ENCODE results near the gene ANXA8.
"Not testable (repeated sequence)": the region's sequence is repeated elsewhere in the genome, so short reads cannot be mapped to it uniquely, and the experiment has no call there.

ANXA8 gene

DNA sequence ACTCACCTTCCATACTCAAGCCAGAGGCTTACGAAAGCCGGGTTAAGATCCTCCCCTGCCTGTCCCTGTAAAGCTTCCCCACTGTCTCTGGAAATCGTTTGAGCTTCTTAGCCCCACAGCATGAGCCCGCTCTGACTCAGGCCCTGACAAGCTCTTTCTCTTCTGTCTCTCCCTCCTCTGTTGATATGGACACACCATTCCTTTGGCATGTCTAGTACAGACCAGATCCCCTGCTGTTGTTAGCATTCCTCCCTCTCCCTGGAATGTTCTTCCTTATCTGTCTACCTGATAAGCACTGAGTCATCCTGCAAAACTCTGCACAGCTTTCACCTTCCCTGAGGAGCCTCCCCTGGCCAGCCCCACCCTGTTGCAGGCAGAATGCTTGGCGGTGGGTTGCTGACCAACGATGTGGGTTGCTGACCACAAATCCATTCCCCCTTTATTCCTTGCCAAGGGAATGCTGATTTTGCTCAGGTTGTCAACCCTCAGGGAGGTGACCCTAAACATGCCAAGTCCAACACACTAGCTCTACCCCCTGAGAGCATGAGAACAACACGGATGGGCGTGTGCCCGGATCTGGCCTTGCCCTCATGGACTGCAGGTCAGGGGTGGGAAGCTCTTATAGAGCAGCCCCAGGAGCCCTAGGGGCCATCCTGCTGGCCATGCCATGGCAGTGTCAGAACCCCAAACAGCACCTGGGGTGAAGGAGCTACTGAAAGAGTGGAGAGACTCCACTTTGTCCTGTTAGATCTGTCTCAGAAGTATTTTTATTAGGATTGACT lies 21.1 kb downstream of the ANXA8 start:
- FAIRE-seq = not testable (repeated sequence)

DNA sequence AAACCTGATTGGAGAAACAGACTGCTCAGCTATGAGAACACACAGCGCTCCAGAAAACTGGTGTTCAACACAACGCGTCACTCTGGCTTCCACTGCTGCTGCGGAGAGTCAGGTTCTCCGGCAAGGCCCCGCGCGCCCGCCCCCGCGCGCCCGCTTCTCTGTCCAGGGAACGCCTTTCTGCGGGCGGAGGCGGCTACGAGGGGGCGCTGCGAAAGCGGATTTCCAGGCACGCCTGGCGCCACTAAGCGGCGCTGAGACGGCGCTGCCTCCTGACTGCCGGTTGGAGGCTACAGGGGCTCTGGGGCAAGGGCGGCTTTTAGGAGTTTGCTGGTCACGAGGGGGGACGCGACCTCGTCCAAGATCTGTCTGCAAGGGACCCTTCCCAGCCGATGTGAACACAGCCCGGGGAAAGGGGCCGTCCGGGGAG lies 22.6 kb downstream of the ANXA8 start:
- not testable (repeated sequence) for FAIRE-seq

DNA sequence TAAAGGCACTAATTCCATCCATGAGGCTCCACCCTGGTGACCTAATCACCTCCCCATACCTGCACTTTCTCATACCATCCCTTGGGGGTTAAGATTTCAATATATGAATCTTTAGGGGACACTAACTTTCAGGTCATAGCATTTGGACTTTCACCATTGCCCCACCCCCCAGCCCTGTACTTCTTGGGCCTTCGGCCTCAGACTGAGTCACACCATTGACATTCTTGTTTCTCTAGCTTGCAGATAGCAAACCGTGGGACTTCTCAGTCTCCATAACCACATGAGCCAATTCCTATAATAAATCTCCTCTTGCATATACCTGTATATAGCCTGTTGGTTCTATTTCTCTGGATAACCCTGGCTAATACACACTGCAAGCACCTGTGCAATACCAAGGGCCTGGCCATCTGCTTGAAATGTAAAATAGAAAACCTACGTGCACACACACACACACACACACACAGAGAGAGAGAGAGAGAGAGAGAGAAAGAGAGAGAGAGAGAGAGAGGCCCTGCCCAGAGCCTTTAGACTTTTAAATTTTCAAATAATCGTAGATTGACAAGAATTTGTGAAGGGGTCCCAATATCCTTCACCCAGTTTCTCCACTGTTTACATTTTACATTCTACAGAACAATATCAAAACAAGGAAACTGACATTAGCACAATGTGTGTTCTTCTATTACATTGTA lies 25.3 kb downstream of the ANXA8 start:
- FAIRE-seq = no peak

DNA sequence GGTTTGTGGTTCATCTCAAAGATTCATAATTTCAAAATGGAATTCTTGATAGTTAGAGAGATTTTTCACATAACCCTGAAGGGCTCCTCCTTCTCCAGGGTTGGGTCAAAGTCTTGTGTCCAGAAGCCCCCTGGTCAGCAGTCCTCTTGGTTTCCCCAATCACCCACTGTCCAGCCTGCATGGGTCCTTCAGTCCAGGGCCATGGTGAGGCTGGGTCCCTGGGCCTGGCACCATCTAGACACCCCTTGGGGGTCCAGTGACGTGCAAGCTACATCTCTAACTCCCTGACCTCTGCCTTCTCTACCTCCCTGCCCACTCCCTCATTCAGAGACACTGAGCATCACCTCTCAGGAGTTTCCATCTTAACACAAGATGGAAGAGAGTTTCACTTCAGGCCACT lies 26.1 kb downstream of the ANXA8 start:
- FAIRE-seq = no peak

DNA sequence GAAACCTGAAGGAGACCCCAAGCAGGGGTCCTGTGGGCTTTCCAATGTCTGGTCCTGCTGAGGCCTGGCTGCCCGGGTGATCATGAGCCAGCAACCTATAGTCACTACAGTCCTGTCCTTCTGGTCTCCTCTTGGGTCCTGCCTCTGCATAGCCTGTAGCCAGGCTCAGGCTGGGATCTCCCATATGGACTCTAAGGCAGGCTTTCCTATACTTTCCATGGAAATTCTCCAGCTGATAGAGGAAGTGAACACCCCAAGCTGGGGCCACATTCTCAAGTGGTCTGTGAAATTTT lies 26.4 kb downstream of the ANXA8 start:
- no peak for FAIRE-seq

DNA sequence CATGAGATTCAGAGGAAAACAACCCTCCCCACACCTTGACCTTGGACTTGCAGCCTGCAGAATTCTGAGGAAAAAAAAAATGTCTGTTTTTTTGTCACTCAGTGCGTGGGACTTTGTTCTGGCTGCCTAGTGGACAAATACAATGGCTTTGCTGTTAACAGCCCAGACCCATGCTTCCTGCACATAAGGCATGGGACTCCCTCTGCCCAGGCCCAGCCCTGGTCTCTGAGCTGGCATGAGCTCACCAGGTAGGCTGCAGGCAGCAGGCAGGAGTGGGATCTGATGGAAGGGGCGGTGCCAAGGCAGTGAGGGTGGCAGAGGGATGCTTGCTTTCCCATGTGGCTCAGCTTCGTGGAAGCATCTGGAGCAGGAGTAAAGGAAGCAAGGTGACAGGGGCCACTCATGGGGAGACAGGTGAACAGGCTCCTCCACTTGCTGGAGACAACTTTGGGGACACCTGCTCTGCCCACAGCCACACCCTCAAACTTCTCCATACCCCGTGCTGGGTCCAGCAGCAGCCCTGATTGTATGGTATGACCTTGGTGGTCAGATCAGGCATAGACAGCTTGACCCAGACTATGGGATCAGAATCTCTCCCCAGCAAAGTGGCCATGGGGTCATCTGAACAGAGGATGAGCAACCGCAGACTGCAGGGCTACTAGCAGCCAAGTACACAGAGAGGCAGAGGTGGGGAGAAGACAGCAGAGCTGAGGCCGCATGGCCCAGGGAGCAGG lies 27.0 kb downstream of the ANXA8 start:
- no peak for FAIRE-seq

DNA sequence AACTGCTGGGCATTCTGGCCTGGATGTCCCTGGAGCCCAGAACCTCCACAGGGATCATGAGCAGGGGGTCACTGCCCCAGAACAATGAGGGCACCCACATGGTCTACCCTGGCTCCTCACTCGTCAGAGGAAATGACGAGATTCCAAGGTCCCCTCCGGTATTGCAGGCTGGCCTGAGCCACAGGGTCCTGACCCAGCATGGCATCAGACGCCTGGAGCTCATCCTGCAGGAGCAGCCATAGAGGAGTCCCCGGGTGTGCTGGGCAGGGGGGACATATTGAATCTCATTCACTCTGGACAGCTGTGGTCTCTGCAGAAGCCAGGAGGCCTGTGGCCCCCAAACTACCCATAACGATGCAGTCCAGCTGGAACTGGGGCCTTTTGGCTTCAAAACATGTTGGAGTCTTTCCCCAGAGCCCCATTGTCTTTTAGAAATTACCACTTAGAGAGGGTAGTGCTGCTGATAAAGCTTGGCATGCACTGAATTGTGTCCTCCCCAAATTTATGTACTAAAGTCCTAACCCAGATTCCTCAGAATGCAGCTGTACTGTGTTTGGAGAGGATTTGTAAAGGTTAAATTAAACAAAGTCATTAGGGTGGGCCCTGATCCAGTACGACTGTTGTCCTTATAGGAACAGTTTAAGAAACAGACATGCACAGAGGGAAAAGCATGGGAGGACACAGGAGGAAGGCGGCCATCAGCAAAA lies 27.7 kb downstream of the ANXA8 start:
- no peak for FAIRE-seq

DNA sequence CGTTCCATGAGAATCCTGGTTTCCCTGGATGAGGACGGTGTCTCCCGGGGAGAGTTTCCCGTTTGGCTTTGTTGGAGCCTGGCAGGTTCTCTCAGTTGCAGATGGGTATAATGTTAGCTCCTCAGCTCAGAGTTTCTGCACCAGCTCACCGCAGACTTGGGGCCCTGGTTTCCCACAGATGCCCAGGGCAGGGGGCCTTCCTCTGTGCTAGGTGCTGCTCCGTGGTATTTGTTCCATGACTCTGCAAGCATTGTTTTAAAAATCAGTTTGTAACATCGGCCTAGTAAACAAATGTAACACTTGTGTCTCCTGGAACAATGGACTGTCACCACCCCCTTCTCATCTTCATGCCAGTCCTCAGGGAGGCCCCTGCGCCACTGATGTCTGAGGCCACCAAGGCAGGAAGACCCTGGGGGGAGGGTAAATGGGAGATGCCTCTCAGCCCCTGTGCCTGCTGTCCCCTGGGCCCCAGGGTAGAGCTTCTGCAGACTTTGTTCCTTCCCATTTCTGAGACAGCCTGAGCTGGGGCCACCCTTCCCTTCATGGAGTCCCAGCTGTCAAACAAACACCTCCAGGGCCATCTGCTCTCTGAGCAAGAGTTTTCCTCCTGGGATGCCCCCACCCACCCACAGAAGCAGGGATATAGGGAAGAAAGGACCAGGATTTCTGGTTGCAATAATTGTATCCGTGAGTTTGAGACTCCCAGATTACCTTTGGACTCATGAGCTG lies 28.4 kb downstream of the ANXA8 start:
- FAIRE-seq = not testable (repeated sequence)

DNA sequence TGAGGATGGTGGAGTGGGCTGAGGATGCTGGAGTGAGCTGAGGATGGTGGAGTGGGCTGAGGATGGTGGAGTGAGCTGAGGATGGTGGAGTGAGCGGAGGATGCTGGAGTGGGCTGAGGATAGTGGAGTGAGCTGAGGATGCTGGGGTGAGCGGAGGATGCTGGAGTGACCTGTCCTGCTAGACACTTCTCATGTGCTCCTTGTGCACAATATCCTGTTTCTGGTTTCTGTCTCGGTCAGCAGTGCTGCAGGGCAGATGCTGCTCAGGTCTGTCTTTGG lies 29.2 kb downstream of the ANXA8 start:
- no peak for FAIRE-seq

DNA sequence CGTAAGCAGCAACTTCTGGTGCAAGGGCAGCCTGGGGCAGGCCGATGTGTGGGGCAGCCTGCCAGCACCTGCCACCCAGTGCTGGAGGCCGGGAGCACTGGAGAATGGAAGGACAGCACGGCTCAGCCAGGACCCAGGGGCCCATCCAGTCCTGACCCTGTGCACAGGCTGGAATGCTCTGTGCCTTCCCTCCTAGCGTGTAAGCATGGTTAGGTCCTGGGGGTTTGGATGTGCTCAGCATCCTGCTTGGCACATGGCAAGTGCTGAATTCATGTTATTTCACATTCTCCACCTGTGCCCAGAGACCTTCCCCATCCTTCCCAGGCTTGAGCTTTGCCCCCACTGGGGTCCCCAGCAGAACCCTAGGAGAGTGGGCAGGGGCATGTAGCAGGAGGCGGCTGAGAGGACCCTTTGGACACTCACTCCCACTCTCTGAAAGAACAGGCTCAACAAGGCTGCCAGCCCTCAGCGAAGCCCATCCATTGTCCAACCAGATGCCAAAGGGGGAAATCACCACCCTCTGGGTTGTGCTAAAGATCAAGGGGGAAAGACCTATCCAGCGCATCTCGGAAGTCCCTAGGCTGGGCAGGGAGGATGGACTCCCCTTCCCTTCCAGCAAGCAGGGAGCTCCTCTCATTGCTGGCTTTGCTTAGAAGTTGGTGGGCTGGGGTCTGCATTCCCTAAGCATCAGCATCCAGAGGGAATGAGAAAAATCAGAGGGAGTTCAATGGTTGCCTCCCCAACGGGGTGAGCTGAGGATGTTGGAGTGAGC lies 29.7 kb downstream of the ANXA8 start:
- FAIRE-seq = no peak

DNA sequence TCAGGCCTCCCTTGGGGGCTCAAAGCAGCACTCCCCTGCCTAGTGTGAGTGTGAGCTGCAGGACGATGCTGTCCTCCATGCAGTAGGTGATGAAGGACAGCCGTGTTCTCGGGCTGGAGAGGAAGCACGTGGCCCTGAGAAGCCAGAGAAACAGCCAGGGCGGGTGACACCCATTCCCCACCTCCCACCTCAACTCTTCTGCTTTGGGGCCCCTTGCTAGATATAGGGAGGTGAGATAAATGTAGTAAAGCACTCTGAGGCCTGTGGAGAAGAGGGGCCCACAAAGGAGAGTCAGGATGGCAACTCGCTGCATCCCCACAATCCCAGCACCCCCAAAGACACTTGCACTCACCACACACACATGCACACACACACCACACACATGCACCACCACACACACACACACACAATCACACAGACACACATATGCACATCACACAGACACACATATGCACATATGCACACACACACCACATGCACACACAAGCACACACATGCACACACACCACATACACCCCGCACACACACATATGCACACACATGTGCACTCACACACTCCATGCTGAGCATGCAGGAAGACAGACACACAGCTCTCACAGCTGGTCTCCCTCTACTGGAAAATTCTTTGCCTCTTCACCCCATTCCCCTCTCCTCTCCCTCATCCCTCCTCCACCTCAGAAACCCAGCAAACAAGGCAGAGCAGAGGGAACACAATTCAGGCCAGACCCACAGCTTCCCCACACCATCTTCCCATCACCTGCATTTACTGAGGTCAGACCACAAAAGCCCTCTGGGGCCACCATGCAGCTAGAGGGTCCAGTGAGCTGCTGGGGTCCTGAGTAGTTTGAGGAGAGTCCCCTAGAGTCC lies 30.5 kb downstream of the ANXA8 start:
- no peak for FAIRE-seq

DNA sequence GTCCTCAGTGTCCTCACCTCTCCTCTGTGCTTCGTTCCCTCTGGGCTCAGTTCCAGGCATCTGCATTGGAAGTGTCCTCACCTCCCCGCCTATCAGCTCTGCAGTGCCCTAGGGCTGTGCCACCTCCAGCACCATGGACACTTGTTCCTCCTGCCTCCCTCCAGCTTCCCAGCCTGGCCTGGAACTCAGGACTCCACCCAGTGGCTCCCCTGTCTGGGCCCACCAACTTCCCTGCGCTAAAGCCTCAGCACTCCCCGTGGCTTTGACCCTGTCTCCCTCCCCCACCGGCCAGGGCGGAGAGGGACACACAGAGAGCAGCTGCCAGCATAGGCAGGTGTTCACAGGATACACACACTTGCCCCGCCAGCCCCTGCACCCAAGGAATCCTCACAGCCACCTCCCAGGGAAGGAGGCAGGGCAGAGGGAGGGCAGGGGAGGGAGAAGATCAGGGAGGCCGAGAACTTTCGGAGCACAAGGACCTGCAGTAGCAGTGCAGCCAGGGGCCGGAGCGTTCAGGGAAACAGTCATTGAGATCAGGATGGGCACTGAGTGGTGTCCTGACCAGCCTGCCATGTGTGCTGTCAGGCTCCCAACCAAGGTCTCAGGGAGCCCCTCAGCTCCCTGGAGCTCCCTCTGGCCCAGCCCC lies 31.3 kb downstream of the ANXA8 start:
- FAIRE-seq = no peak

DNA sequence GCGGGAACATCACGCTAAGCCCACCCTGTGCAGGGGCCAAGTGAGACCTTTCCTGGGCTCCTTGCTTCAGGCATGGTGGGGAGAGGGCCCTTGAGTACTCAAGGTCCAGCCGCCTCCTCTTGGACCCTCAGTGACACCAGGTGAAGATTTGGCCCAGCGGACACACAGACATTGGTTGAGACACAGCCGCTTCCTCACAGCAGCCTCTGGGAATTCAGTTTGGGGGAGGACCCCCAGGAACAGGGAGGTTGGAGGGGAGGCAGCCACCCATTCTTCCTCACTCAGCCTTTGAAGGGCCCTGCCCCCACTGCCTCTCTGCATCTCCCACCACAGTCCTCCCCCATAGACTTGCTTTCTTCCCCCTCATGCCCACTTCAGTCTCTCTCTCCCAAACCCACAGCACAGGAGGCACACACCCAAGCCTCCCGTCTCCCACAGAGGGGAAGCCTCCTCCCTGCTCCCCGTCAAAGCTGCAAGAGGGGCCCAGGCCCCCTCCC lies 31.9 kb downstream of the ANXA8 start:
- no peak for FAIRE-seq

DNA sequence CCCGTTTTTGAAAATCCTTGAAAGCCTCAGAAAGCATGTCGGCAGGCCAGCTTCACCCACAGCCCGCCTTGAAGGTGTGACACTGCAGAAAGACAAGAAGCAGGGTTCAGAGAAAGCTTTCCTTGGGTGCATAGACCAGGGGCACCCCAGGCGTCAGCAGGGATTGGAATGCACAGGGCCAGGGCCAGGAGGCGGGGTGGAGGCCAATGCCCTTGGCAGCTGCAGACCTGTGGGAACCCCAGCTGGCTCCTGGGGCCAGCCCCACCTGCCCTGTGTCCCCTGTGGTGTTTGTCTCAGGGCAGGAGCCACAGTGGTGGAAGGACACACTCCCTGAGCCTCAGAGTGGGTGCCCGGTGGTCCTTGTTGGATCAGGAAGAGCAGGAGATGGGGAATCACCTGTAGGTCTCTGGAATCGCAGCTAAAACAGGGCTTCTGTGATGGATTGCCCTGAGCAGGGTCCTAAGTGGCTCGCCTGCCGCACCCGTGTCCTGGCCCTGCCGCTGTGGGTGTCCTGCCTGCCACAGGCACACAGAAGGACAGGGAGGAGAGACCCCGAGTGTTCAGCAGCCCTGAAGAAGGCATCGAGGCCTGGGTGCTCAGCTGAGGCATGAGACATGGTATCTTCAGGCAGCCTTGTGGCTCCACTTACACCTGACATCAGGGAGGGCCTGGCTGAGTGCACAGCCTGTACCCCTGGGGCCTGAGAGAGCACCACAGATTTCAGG lies 32.5 kb downstream of the ANXA8 start:
- FAIRE-seq = no peak

DNA sequence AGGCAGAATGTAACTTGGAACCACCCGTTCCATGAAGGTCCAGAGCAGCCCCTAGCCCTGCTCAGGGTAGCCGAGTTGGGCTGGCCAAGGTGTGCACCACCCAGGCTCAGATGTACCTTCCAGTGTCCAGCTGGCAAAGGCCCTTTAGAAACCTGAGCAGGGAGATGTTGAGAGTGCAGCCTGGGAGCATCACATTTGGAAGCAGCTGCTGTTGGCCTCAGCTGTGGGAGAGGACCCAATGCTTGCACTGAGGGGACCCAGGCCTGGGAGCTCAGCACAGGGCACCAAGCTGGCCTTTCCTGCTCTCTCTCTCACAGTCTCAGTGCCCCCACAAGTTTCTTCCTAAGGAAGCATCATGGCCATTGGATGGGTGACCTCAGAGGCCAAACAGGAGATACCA lies 33.5 kb downstream of the ANXA8 start:
- FAIRE-seq = no peak

DNA sequence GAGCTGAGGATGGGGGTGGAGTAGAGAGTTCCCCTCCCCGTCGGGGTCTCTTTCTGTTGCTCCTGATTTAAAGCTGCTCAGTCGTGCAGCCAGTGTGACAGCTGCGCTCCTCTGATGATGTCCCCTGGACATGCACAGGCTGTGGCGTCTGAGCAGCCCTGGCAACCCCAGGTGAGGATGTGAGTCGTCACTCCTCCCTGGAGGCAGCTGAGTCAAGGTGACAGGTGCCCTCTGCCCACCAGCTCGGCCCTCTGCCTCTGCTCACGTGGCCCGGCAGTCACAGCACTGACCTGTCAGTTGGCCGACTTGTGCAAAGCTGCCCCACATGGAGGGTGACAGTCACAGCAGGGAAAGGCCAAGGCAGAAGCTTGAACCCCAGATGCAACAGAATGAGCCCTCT lies 33.9 kb downstream of the ANXA8 start:
- no peak for FAIRE-seq

DNA sequence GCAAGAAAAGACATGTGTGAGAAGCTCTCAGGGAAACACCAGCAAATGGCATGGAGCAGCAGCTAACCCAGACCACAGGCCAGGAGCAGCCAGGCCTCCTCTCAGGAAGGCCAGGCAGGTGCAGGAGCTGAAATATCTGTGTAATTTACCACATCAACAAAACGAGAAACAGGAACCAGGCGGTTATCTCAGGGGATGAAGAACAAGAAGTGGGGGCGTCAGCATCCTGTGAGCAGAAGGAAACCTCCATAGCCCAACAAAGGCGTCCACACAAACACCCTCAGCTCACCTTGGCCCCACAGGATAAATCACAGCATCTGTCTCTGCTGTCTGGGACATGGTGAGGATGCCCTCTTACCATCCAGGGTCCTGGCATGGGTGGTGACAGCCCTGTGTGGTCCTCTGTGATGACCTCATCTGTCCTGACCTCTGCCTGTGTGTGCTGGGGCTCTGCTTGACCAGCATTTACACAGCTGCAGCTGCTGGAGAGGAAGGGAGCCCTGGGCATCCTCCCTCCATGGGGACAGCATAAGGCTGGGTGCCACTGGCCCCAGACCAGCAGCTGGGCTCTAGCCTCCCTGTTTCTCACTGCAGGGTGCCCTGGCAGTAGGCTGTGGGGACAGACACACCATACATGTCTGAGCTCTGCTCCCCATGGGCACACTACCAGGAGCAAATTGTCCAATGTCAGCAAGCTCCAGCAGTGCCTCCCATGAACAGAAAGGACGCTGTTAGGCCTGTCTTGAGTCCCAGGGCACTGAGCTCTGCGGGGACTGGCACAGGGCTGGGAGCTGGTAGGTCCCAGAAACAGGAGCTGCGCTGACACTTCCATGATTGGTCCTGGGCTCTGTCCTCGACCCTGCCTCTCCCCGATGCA lies 34.6 kb downstream of the ANXA8 start:
- no peak for FAIRE-seq

DNA sequence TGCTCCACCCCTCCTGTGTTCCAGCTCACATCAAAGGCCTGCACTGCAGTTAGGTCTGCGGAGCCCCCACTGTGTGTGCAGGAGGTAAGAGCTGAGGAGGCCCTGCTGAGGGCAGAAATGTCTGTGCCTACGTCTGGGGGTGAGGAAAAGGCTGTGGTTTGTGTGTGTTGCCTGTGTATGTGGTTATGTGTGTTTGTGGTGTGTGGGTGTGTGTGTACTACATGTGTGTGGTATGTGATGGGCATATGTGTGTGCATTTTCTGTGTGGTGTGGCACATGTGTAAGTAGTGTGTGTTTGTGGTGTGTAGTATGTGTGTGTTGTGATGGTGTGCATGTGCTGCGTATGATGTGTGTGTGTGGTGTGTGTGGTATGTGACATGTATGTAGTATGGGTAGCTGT lies 36.2 kb downstream of the ANXA8 start:
- no peak for FAIRE-seq

DNA sequence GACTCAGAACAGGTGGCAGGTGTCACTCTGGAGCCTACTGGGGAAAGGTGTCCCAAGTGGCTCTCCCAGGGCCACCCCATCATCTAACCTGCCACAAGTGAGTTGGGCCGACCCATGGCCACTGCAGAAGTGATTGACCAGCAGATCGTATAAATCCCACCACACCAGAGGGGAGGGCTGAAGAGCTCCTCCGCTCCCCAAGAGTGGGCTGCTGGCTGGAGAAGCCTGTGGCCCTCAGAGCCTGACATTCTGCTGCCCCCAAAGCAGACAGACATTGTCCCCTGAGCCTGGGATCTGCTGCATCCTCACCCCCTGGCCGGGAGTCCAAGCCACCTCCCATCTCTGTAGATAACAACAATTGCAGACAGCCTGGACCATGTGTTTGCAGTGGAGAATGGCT lies 36.7 kb downstream of the ANXA8 start:
- FAIRE-seq = no peak

Measured in TTC549 (cell line).